ENCODE measurements around the gene NLRC5.
"Not testable (repeated sequence)": the region's sequence is repeated elsewhere in the genome, so short reads cannot be mapped to it uniquely, and the experiment has no call there.

The NLRC5 gene

GRCh38 chr16:57003439-57004386 is 14.4 kb downstream of the NLRC5 start:
- DNase-seq (ENCODE audit: low read depth), result no peak

- no peak for DNase-seq (ENCODE audit: low read depth)
Observed at GRCh38 chr16:57004387-57005250, 15.3 kb downstream of the NLRC5 start.

DNA sequence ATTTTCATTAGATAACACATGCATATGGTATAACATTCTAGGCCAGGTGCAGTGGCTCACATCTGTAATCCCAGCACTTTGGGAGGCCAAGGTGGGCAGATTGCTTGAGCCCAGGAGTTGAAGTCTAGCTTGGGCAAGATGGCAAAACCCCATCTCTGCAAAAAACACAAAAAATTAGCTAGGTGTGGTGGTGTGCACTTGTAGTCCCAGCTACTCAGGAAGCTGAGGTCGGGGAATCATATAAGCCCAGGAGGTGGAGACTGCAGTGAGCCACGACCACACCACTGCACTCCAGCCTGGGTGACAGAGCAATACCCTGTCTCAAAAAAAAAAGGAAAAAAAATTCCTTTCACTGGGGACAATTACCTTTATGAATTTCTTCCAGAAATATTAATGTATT is 16.2 kb downstream of the NLRC5 start:
- not testable (repeated sequence) for DNase-seq (ENCODE audit: low read depth)

DNA sequence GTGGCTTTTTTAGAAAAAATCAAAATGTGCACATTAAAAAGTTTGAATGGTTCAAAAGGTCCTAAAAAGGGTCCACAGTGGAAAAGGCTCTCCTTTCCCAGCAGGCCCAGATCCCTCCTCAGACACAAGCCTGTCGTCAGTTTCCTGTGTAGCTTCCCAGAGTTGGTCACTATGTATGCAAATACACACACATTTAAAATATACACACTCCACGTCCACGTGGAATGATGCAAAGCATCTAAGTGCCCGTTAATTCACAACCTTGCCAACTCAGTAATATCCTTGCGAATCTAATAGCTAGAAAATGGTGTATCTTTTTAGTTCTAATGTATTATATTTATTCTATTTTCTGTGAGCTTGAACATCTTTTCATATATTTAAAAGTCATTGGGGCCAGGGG is 17.7 kb downstream of the NLRC5 start:
- no peak for DNase-seq (ENCODE audit: low read depth)

- no peak for DNase-seq (ENCODE audit: low read depth)
Observed at GRCh38 chr16:57007530-57007929, 18.2 kb downstream of the NLRC5 start.

GRCh38 chr16:57008440-57008839 is 19.1 kb downstream of the NLRC5 start:
- DNase-seq (ENCODE audit: low read depth), result no peak

GRCh38 chr16:57009643-57010170 is 20.4 kb downstream of the NLRC5 start:
- DNase-seq (ENCODE audit: low read depth), result no peak

- DNase-seq (ENCODE audit: low read depth), result no peak
Observed at GRCh38 chr16:57012353-57012752, 23.0 kb downstream of the NLRC5 start.

- DNase-seq (ENCODE audit: low read depth), result no peak
Observed at GRCh38 chr16:57013229-57013628, 23.9 kb downstream of the NLRC5 start.

- no peak for DNase-seq (ENCODE audit: low read depth)
Observed at GRCh38 chr16:57013902-57014301, 24.5 kb downstream of the NLRC5 start.

DNA sequence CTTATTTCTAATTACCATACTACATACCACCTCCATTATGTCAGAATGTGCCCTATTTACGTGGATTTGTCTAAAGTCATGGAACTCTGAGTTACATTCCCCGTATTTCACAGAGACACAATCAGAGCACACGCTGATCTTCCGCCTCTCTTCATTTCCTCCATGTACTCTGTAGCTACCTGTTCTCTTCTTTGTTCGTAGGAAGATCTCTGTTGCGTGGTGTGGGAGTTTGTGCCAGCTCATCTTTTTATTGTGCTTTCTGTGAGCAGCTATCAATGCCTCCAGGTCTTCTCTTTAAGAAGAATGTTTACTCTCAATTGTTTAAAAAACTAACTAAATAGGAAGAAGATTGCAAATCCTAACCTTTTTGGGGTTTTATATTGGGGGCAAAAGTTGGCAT is 26.9 kb downstream of the NLRC5 start:
- no peak for DNase-seq (ENCODE audit: low read depth)

DNA sequence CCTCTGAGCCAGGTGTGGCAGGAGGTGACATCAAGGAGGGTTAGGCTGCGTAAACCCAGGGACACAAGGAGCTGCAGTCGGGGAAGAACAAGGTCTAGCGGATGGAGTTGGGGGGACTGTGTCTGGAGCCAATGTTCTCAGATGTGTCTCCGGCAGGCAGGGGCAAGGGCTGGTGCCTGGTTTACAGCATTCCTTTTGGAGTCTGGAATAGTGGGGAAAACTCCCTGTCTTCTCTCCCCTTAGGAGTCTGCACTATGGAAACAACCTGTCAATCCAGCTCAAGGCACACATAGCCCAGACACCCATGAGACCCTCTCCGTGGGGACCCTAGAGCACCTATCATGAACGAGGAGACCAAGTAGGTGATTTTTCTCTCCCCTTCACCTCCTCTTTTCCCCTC is 27.5 kb downstream of the NLRC5 start:
- DNase-seq (ENCODE audit: low read depth), result no peak

GRCh38 chr16:57017251-57017650 is 27.9 kb downstream of the NLRC5 start:
- DNase-seq (ENCODE audit: low read depth), result no peak

GRCh38 chr16:57019746-57020145 is 30.4 kb downstream of the NLRC5 start:
- no peak for DNase-seq (ENCODE audit: low read depth)

- DNase-seq (ENCODE audit: low read depth), result no peak
Observed at GRCh38 chr16:57020651-57021050, 31.3 kb downstream of the NLRC5 start.

GRCh38 chr16:57021757-57022156 is 32.4 kb downstream of the NLRC5 start:
- no peak for DNase-seq (ENCODE audit: low read depth)

DNA sequence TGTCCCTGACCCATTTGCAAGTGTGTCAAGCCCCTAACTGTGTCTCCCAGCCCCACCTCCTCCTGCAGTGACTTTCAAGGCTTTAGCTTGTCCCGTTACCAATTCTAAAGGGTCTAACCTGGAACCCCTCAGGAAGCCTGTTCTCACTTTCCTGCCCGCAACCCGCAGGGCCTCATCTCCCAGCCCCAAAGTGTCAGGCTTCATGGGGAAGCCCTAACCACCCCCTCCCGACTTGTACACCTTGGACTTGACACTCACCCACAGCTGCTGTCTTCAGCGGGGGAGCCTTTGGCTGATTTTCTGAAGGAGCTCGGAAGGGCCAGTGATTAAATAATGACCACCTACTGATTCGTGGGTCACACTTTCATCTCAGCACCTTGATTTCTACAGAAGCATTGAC is 33.1 kb downstream of the NLRC5 start:
- no peak for DNase-seq (ENCODE audit: low read depth)

GRCh38 chr16:57023541-57024249 is 34.3 kb downstream of the NLRC5 start:
- DNase-seq (ENCODE audit: low read depth), result peak; percentile 74

DNA sequence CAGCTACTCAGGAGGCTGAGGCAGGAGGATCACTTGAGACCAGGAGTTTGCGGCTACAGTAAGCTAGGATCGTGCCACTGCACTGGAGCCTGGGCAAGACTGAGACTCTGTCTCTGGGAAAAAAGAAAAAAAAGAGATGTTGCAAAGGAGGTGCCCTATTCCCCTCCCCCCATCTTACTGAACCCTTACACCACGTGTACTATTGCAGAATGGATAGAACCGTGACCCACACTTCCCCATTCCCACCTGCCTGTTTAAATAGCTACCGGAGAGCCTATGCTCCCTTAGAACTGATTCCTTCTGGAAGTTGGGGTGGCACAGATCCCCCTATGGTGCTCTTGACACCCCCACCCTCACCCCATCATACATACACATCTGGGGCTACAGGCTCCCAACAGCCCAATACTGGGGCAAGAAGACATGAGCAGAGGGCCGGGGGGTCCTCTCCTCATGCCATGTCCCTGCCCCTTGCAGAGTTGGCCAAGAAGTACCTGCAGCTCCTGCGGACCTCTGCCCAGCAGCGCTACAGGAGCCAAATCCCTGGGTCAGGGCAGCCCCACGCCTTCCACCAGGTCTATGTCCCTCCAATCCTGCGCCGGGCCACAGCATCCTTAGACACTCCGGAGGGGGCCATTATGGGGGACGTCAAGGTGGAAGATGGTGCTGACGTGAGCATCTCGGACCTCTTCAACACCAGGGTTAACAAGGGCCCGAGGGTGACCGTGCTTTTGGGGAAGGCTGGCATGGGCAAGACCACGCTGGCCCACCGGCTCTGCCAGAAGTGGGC is 35.7 kb downstream of the NLRC5 start:
- DNase-seq (ENCODE audit: low read depth), result no peak

DNA sequence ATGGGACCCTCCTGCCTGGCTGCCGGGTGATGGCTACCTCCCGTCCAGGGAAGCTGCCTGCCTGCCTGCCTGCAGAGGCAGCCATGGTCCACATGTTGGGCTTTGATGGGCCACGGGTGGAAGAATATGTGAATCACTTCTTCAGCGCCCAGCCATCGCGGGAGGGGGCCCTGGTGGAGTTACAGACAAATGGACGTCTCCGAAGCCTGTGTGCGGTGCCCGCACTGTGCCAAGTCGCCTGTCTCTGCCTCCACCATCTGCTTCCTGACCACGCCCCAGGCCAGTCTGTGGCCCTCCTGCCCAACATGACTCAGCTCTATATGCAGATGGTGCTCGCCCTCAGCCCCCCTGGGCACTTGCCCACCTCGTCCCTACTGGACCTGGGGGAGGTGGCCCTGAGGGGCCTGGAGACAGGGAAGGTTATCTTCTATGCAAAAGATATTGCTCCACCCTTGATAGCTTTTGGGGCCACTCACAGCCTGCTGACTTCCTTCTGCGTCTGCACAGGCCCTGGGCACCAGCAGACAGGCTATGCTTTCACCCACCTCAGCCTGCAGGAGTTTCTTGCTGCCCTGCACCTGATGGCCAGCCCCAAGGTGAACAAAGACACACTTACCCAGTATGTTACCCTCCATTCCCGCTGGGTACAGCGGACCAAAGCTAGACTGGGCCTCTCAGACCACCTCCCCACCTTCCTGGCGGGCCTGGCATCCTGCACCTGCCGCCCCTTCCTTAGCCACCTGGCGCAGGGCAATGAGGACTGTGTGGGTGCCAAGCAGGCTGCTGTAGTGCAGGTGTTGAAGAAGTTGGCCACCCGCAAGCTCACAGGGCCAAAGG is 36.8 kb downstream of the NLRC5 start:
- DNase-seq (ENCODE audit: low read depth), result no peak

GRCh38 chr16:57026778-57027062 is 37.4 kb downstream of the NLRC5 start:
- DNase-seq (ENCODE audit: low read depth), result no peak
